ENCODE data around the gene RTKN2.
A peak's percentile ranks its signal among the peaks of the same experiment; 100 is the strongest.
"Not testable (repeated sequence)": the region's sequence is repeated elsewhere in the genome, so short reads cannot be mapped to it uniquely, and the experiment has no call there.

RTKN2 gene, protein sequence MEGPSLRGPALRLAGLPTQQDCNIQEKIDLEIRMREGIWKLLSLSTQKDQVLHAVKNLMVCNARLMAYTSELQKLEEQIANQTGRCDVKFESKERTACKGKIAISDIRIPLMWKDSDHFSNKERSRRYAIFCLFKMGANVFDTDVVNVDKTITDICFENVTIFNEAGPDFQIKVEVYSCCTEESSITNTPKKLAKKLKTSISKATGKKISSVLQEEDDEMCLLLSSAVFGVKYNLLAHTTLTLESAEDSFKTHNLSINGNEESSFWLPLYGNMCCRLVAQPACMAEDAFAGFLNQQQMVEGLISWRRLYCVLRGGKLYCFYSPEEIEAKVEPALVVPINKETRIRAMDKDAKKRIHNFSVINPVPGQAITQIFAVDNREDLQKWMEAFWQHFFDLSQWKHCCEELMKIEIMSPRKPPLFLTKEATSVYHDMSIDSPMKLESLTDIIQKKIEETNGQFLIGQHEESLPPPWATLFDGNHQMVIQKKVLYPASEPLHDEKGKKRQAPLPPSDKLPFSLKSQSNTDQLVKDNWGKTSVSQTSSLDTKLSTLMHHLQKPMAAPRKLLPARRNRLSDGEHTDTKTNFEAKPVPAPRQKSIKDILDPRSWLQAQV

DNA sequence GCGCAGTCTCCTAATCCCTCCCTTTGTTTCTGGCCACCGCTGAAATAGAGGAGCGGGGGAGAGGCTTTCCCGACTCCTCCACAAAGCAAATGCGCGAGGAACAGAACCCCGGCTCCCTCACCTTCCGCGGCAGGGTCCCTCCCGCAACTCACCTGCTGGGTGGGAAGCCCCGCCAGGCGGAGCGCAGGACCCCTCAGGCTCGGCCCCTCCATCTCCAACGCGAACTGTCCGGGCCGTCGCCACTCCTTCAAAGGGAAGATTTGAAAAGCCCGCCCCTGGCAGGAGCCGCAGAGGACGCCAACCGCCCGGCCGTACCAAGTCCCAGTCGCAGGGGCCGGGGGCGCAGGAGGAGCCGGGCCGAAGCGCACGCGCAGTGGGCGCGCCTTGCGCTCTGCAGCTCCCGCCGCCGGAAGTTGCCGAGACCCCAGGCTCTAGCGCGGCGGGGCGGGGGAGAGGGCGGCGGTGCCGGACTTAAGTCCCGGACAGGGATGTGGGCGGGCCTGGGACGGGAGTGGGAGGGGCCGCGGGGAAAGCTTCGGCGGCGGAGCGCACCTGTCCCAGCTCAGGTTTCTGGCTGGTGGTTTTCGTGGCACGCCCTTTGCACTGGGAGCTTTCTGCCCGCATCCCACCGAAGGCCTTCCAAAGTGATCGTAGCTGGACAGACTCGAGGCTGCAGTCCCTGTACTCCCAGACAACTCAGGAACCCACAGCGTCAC is at the start of gene RTKN2:
Gene RTKN2, minus strand, starts transcription at position 446 of the 716 bp plus-strand sequence. Its CDS starts 234 bp downstream, at position 212.
- peak; percentile 76 for DNase-seq (ENCODE audit: low spot score)

DNA sequence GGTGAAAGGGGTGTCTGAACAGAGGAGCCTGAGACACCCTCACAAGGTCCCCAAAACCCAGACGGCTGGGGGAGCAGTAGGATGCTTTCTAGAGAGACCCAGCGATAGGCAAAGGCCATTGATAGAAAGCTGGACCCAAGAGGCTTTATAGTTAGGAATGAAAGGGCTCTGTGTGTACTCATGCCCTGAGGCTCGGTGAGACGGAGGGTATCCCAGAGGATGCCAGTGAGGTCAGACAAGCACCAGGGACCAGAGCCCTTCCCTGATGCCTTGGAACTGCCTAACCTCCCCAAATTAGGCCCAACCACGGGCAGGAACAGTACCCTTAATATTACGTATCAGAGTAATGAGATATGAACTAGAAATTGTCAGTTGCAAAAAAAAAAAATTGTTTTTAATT is 48.6 kb upstream of the RTKN2 start:
- no peak for DNase-seq (ENCODE audit: low spot score)

DNA sequence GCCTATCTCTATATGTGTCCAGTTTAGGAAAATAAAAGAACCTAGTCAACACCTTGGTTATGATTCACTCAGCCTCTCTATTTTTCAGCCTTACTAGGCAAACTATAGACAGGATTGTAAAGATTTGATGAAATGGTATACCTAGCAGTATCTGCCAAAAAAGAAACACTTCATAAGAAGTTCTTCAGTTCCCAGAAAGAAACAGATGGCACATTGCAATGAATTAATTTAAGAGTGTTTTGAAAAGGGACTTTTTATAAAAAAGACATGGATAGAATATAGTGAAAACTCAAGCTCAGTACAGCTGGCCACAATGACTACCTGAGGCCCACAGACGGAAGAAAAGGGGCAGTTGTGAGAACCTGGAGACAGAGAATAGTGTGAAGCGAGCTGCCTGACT is 40.6 kb upstream of the RTKN2 start:
- no peak for DNase-seq (ENCODE audit: low spot score)

DNA sequence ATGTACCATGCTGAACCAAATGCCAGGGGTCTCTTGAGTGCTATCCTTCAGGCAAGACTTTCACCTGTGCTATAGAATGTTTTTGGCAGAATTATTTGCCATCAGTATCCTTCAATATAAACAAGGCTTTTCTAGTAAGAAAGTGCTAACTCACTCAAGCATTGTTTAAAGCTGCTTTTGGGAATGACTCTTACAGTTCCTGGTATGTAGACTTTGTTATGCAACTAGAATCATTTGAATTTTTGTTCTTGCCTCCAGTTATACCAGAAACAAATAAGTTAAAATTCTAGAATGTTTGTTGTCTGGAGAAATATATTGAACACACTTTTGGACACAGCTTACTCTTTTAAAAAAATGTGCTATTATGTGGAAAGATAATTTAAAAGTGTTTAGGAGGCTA is 39.5 kb upstream of the RTKN2 start:
- DNase-seq (ENCODE audit: low spot score), result no peak

DNA sequence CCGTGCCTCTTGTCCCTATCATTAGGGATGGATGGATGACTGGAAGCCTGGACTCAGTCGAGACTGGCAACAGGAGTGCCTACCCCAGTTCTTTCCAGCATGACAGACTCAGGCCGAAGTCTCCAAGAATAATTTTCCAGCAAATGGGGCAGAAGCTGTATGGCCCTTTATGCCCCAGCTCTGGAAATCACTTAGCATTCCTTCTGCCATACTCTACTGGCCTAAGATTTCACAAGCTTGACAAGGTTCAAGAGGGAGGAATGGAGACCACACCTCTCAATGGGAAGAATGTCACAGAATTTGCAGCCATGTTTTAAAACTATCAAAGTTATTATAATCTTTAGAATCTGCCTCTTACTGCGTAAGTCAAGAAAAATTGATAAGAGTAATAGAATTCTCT is 39.0 kb upstream of the RTKN2 start:
- no peak for DNase-seq (ENCODE audit: low spot score)

DNA sequence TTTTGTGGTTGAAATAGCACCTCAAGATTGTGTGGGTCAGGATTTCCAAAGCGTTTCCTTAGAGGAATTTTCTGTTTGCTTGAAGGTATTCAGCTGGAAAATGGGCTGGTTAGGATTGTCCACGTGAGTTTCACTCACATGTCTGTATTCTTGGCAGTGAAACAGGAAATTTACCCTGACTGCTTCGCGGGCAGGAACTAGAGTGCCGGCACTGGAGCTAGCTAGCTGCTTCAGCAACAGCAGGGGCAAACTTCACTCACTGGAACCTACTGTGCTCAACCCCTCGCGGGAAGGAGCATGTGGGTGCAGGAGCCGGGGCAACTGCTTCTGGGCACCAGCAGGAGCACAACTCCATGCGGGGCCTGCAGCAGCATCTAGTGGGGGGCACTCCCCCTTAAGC is 38.0 kb upstream of the RTKN2 start:
- no peak for DNase-seq (ENCODE audit: low spot score)

DNA sequence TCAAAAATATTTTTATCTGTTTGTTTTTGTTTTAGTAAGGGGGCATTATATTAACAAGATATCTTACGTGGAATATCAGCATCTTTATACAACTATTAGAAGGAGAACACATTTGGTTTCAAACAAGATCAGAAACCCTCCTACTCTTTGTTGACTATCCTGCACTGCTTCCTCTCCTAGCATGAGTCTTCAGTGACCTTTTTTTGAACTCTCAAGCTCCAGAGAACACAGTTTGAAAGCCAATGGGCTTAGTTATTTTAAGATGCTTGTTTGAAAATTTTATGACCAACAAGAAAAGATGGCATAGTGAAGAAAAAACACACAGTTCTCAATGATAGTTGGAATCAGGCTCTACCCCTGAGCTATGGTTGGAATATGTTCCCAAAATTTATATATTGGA is 37.2 kb upstream of the RTKN2 start:
- no peak for DNase-seq (ENCODE audit: low spot score)

DNA sequence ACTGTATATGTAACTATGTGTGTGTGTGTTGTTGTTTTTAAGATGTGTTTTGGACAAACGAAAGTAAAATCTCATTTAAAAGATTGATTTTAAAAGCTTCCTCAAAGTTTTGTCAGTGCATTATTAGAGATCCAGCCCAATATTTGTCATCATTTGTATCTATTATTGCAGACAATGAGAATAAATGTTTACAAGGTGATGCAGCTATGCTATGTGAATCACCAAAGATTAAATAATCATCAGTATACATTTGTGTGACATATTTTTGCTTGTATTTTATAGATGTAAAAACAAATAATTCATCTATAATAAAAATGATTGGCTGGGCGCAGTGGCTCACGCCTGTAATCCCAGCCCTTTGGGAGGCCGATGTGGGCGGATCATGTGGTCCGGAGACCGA is 35.3 kb upstream of the RTKN2 start:
- DNase-seq (ENCODE audit: low spot score), result no peak

DNA sequence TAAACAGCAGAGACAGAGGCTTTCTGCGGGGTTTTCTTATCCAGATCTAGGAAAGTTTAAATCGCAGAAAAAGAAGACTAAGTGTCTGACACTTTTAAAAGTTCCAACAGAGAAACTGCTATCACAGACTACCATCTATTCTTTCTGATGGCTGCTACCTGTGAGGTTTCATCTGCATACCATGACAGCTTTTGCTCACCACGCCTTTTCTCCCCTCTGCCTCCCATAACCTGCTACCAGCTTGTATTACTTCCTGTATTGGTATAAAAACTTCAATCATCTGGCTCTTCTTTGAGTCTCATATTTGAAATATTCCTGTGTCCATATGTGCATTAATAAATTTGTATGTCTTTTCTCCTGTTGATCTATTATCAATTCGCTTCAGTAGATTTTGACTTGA is 34.1 kb upstream of the RTKN2 start:
- DNase-seq (ENCODE audit: low spot score), result no peak

DNA sequence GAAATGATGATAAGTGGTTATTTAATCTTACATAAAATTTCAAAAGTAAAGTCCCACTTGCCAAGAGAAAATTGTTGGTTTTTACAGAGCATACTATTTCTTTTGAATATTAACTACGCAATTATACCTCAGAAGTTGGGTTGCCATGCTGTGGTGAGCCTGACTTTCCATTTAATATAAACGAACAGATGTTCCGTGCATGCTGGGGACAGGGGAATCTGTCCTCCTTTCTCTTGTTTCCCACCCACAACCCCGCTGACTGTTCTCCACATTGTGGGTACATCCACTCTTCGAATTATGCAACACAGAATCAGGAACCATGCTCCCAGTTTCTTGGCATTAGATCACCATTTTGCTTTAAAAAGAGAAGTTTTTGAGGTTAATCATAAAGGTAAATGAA is 29.2 kb upstream of the RTKN2 start:
- DNase-seq (ENCODE audit: low spot score), result no peak

DNA sequence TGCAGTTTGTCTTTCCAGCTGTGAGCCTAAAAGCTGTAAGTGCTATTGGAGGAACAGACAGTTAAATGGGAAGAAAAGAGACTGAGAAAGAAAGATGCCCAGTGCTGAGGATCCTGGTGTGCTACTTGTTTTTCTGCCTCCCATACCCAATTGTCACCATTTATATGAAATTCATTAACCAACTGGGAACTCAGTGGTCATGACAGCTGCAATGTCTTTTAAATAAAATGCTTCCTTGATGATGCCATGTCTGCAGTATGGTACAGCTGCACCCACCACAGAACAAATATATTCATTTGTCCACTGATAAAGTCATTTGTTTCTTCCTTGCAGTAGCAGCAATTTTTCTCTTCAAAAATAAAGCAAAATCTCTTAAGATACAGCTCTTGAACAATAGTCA is 15.6 kb upstream of the RTKN2 start:
- no peak for DNase-seq (ENCODE audit: low spot score)

DNA sequence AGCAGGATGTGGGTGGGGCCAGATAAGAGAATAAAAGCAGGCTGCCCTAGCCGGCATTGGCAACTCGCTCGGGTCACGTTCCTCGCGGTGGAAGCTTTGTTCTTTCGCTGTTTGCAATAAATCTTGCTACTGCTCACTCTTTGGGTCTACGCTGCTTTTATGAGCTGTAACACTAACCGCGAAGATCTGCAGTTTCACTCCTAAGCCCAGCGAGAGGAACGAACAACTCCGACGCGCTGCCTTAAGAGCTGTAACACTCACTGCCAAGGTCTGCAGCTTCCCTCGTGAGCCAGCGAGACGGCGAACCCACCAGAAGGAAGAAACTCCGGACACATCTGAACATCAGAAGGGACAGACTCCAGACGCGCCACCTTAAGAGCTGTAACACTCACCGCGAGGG is 12.7 kb upstream of the RTKN2 start:
- not testable (repeated sequence) for DNase-seq (ENCODE audit: low spot score)

DNA sequence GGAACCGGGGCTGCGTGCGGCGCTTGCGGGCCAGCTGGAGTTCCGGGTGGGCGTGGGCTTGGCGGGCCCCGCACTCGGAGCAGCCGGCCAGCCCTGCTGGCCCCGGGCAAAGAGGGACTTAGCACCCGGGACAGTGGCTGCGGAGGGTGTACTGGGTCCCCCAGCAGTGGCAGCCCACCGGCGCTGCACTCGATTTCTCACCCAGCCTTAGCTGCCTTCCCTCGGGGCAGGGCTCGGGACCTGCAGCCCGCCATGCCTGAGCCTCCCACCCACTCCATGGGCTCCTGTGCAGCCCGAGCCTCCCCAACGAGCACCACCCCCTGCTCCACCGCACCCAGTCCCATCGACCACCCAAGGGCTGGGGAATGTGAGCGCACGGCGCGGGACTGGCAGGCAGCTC is 11.7 kb upstream of the RTKN2 start:
- DNase-seq (ENCODE audit: low spot score), result not testable (repeated sequence)

DNA sequence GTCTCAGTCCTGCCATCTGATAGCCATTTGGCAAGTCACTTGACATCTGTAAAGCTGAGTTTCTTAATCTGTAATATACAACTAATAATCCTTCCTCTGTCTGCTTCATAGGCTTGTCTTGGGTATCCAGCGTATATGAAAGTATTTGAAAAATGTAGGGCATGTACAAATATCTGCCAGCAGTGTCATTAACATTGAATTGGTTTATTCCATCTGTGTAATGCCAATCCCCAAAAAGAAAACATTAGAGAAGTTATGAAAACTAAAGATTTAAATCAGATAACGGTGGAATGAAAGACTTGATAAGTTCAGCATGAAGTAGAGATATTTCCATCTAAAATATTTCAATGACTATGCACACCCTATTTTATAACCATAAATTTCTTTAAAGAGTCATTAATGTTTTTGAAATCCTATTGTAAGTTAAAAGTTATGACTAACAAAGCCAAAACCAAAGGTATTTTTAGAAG is 9.8 kb upstream of the RTKN2 start:
- no peak for DNase-seq (ENCODE audit: low spot score)

DNA sequence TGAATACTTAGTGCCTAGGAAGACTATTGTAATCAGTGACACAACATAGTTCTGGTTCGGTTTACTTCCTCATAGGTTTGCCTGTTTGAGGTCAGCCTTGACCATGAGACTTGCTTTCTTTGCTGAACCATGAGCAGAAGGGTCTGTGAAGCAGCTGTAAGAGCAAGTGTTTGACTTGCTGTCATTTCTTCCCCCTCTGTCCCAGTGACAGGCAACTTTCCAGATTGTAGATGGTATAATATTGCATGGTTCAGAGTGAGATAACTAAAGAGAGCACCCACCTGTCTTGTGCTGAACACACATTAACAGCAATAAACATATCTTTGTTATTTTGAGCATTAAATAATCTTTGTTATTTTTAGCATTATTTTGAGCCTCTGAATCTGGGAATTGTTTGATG is 9.3 kb upstream of the RTKN2 start:
- DNase-seq (ENCODE audit: low spot score), result no peak

DNA sequence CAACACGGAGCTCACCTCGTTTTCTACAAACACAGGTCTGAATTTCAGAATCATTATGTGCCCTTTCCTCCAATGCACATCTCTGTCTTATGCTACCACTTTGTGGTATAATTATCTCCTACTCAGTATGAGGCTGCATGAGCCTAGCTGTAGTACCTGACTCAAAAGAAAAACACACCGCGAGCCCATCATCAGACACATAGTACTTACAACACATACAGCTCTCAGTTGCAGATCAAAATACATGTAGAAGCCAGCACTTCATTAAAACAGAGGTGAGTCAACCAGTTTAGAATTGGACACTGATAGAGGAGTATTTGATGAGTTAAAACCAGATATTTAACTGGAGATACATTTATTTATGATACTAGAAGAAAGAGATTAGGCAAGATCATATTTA is 1.4 kb upstream of the RTKN2 start:
- no peak for DNase-seq (ENCODE audit: low spot score)

DNA sequence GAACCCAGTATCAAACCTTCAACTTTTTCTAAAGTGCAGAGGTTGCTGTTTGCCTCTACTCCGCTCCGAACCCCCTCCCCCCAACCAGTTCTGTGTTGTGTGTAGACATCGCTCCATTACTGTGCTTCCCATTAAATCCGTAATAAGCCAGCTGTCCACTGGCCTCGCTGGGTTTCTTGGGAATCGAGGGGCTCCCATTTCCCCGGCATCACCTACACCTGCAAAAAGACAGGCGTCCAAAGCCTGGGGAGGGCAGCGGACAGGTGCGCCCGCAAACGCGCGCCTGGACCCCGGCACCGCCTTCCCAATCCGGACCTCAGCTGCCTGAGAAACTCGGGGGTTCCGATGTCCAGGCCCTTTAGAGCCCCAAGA is 631 bp downstream of the RTKN2 start:
- DNase-seq (ENCODE audit: low spot score), result no peak

DNA sequence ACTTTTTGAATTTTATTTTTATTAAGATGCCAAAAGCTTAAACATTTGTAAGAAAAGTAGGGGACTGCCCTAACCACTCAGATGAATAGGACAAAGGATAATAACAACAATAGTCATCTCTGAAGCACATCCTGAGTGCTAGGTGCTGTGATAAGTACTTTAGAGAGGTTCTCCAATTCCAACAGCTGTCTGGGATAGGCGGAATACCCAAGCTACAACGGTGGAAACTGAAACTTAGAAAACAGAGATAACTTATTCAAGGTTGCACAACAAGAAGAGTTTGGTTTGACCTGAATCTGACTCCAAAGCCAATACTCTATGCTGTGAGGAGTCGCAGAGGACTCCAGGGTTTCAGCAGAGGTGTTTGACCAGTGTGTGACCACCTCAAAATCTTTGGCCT is 2.0 kb downstream of the RTKN2 start:
- no peak for DNase-seq (ENCODE audit: low spot score)

DNA sequence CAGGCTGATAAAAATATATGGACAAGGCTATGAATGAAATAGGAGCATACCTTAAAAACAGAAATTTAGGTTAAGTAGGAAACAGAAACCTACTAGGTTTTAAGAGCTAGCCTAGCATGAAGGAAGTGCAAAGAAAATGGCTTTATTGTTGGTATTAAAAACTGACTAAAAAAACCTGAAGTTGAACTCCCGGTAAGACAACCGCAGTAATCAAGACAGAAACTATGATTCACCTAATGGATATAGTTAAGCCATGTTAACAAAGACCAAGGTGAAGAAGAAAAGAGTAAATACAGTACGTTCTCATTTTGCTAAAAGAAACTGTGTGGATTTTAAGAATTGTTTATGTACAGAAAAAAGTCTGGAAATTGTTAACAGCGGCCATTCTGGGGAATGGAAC is 2.5 kb downstream of the RTKN2 start:
- DNase-seq (ENCODE audit: low spot score), result no peak

DNA sequence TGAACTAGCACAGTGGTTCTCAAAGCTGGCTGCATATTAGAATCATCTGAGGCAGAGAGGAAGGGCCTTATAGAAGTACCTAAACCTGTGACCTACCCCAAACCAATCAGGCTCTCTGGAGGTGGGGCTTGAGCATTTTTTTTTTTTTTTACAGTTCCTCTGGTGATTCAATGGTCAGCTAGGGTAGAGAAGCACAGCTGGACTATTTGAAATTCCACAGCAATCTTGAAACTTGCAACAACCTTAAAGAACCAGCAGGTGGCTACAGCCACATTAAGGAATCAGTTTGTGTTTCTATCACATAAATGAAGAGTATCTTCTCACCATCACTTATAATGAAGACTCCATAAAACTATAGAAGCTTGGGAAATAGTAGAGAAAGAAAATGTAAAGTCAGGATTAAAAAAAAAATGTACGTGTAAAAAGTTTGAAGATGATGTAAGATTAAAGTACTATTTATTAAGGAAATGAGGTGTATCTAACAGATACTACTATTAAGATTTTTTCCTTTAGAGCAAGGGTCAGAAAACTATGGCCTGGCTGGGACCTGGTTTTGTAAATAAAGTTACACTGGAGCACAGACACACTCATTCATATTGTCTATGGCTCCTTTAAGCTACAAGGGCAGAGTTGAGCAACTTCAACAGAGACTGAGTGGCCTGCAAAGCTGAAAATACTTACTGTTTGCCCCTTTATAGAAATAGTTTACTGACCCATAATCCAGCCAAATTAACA is 3.8 kb downstream of the RTKN2 start:
- peak; percentile 69 for DNase-seq (ENCODE audit: low spot score)

DNA sequence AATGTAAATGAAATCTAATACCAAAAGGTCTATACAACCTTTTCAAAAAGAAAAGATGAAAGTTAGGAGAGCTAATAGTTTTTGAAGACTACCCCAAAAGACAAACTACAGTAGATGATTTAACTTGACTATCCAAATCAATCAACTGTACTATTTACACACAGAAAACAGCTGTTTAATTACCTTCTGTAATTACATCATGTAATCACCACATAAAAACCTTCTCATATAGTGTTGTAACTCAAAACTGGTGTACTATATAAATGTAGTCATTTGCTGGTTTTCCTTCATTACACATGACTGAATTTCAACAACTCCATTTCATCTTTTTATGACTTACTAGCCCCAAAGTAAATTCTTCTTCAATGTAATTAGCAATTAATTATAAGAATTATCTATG is 4.5 kb downstream of the RTKN2 start:
- no peak for DNase-seq (ENCODE audit: low spot score)

DNA sequence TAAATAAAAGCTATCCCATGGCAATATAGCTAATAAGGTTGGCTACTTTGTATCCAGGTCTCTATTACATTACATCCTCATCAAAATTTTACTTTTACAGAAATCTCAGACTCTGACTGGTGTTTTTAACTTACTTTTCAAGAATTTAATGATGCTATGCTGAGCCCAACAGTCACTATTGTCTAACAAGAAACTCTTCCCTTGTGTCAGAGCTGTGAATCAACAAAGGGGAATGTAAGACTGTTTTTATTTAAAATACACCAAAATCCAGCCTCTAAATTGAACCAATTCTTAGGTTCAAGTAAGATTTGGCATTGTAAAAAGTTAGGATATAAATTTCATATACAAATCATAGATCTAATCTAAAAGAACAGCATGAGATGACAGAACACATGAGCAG is 7.0 kb downstream of the RTKN2 start:
- DNase-seq (ENCODE audit: low spot score), result no peak

DNA sequence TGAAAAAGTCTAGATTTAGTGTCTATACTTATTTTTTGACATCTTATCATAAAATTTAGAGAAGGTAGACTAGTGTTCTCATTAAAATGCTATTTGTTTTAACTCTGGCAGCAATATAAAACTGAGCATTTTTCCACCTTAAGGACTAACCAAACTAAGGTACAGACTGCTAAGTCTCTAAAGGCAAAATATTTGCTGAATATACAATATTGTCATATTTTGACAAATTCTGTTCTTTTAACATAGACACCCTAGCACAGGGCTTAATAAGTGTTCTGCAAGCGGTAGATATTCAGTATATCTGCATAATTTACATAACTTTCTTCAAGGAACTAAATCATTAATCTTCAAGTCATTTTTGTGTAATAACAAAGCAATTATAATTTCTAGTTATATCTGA is 8.6 kb downstream of the RTKN2 start:
- DNase-seq (ENCODE audit: low spot score), result no peak

Data from cerebellar cortex (tissue), 1 donor.